ENCODE data around the gene MTREX.

MTREX gene

DNA sequence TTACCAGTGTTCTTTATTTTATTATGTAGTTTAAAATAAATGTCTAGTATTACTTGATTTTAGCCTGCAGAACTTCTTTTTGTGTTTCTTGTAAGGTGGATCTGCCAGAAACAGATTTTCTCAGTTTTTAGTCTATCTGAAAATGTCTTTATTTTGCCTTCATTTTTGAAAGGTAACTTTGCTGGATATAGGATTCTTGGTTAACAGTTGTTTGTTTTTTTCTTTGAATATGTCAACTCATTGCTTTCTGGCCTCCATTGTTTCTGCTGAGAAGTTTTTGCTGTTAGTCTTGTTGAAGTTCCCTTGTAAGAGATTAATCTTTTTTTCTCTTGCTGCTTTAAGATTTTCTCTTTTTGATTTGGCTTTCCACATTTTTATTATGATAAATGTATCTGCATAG, 75.5 kb downstream of the MTREX start:
- DNase-seq (ENCODE audit: low read depth in 2 of 2) = no peak

DNA sequence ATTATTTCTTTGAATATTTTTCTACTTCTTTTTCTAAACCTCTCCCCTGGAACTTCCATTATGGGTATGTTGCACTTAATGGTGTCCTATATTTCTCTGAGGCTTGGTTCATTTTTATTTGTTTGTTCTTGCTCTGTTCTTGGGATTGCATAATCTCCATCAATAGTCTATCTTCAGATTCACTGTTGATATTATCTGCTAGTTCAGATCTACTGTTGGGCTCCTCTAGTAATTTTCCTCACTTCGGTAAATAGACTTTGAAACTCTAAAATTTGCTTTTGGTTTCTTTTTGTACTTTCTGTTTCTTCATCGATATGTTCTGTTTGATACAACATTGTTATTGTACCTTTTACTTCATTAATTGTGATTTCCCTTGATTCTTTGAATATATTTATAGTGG, 76.3 kb downstream of the MTREX start:
- no peak for DNase-seq (ENCODE audit: low read depth in 2 of 2)

DNA sequence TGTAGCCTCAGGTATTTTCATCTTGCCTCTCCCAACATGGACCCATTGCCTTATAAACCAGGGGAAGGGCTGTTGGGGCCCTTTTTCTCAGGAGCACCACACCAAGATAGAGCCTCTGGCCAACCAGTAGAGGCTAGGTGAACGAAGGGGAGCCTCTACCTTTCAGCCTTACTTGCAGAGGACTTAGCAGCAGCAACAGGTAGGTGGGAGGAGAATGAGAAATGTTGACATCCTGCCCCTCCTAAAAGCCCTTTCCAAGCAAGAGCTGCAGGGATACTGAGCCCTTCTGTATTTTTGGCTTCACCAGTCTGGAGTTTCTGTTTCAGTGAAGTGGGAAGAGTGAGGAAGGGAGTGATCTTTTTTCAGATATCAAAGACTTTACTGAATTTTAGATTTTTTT, 77.4 kb downstream of the MTREX start:
- no peak for DNase-seq (ENCODE audit: low read depth in 2 of 2)

DNA sequence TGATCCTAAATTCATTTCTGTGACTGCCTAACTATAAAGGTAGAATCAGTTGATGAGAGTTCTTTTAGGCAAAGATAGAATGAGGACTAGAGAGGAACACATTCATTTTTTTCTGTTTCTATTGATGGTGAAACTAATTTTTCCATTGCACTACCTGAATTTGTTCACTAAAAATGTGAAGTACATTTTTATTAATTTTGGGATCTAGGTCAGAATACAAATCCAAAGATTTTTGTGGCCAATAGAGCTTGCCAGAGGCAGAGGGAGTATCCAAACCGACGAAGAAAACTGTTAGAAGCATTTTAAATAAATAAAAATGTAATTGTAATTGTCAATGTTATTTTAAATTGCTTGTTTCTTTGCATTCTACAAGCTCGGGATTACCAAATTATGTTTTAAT, 78.1 kb downstream of the MTREX start:
- DNase-seq (ENCODE audit: low read depth in 2 of 2) = no peak

DNA sequence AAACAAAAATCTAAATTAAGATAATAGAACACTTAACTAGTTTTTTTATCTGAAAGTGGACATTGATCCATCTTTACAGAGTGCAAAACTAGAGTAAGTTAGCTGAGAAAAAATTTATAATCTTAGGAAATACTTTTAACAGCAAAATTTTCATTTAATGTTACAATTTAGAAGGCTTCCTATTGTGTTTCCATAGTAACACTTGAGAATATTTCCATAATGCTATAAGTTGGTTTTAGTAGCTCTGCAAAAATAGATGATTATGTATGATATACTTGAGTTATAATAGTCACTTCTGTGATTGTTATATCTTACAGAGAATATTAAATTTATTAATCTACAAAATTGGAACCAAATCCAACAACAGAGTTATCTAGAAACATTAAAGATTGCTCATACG, 78.6 kb downstream of the MTREX start:
- DNase-seq (ENCODE audit: low read depth in 2 of 2) = no peak

DNA sequence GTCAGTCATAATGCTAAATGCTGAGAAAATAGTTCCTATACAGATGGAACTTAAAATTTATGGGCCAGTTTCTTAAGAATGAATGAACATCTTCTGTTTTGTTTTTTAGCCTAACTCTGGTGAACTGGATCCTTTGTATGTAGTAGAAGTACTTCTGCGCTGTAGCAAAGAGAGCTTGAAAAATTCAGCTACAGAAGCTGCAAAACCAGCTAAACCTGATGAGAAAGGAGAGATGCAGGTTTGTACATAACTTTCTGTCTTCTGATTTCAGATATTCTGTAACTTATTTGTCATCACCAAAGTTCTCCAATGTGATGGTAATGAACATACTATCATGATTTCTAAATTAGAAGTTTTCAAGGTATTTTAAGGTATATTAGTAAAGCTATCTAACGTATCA, 80.1 kb downstream of the MTREX start:
- DNase-seq (ENCODE audit: low read depth in 2 of 2) = no peak

DNA sequence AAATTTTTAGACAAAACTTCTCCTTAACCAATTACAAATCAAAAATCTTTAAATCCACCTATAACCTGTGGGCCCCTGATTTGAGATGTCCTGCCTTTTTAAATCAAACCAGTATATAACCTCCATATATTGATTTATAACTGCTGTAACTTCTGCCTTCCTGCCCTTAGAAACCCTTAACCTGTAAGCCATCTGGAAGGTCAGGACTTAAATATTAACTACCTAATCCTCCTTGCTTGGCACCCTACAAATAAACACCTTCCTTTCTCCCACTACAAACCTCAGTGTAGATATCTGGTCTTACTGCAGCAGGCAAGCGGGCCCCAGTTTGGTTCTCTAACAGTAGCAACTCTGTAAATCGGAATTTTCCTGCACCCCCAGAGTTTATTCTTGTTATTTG, 83.9 kb downstream of the MTREX start:
- DNase-seq (ENCODE audit: low read depth in 2 of 2) = no peak

DNA sequence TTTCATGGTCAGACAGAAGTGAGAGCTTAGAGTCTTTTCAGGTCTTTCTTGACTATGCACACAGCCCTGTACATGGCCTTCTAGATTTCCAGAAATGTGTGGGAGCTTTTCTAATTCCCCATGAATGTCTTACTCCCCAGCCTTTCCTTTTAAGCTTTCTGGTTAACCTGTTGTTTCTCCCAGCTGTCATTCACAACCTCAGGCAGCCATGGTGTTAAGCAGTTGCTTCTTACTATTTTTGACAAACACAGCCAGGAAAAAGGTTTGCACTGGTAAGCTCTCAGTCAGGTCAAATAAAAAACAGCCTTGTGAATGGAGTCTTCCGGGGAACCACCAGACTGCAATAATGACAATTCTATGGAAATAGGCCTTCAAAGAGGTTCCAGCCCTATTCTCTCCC, 84.9 kb downstream of the MTREX start:
- DNase-seq (ENCODE audit: low read depth in 2 of 2) = no peak

DNA sequence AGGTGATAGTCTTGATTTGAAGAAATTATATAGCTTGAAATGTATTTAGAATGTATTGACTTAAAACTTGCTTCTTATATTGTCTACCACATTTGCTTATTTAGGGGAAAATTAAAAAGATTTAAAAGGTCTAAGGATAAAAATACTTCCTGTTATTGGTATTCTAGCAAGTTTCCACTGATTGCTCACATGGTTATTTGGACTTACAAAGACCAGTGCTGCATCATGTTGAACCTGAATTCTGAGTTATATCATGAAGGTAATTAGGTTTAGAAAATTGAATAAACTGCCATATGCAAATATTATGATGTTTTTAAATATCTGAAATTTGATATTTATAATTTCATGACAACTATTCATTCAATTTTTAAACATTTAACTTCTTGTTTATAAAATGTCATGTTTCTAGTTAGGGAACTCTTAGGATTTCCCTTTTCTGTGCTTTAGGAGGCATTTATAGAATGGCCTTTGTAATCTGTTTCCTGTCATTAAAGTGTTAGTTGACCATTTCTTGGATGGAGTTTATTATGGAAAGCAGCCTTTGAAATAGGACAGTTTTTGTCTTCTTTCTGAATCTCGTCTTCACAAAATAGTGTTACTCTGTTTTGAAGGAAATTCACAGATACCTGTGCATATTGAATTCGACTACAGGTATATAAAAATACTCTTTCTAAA, 85.8 kb downstream of the MTREX start:
- DNase-seq (ENCODE audit: low read depth in 2 of 2) = no peak

DNA sequence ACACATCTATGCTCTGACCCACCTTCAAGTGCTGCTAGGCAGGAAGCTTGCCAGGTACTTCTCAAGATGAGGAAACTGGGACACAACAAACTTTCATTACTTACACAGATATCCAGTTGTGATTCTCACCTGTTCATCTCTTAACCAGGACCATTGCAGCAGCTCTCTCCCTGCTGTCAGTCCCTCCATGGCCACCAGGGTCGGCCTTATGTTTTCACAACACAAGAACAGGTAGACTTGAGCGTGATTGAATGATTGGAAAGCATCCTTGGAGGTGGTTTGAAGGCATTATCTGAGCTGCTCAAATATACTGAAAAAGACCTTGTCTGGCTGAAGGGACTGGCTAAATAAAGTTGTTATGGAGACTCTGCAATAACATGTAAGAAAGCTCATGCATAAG, 94.4 kb downstream of the MTREX start:
- no peak for DNase-seq (ENCODE audit: low read depth in 2 of 2)

DNA sequence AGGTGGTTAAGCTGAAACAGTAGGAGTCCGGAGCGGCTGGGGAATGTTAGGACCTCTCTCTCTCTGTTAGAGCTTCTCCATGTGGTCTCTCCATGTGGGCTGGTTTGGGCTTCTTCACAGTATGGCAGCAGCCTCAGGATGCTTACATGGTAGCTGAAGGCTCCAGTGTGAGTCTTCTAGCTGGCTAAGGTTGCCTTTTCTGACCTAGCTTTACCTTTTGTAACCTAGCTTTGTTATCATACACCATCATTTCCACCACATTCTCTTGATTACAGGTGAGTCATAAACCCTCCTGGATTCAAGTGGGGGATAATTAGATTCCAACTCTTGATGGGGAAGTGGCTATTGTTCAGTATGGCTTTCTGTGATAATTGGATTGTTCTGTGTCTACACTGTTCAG, 98.5 kb downstream of the MTREX start:
- DNase-seq (ENCODE audit: low read depth in 2 of 2) = no peak

DNA sequence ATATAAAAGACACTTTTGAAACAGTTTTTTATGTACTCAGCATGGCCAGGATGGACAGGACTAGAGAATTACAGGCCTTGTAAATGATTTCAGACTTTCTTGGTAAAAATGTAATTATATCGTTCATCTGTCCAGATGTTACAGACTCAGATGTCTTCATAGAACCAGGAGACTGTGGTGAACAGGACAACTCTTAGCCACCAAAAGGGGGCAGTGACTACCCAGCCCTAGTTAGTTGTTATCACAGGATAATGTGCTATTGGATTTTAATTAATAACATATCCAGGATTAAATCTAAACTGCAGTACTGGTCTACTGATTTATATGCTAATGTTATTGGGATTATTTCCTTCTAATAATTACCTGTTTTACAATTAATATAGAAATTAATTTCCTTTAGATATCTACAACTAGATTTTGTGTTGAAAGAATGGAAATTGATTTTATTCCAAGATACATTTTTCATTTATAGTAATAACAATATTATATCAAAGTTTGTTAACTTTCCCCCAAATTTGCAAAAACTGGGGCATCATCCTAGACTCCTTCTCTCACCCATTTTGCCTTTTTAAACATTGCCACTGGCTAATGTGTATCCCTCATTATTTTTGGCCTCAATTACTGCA, 99.4 kb downstream of the MTREX start:
- DNase-seq (ENCODE audit: low read depth in 2 of 2) = no peak

DNA sequence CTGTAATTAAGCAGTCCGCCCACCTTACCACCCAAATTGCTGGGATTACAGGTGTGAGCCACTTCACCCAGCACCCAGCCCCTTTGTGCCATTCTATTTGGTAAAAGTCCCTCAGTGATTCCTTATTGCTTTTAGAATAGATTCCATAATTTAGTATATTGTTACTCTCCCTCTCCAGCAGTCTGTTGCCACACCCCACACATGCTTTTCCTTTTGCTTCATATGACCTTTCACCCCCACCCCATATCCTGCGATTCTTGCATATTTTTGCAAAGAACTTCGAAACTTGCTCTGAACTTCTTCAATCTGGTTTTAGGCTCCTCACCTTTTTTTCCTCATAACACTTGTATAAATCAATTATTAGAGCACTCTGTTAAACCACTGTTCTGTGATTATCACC, 100.2 kb downstream of the MTREX start:
- DNase-seq (ENCODE audit: low read depth in 2 of 2) = no peak

DNA sequence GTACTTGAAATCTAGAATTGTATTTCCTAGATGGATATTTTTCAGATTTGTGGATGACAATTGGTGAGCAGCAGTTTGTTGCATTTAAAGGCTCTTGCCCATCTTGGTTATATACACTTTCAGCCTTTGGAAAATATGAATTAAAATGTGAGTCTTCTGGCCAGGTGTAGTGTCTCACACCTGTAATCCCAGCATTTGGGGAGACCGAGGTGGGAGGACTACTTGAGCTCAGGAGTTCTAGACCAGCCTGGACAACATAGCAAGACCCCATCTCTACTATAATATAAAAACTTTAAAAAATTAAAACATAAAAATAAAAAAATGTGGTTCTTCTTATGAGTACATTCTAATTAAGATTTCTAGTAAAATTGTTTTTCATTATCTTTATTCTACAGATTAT, 102.0 kb downstream of the MTREX start:
- no peak for DNase-seq (ENCODE audit: low read depth in 2 of 2)

DNA sequence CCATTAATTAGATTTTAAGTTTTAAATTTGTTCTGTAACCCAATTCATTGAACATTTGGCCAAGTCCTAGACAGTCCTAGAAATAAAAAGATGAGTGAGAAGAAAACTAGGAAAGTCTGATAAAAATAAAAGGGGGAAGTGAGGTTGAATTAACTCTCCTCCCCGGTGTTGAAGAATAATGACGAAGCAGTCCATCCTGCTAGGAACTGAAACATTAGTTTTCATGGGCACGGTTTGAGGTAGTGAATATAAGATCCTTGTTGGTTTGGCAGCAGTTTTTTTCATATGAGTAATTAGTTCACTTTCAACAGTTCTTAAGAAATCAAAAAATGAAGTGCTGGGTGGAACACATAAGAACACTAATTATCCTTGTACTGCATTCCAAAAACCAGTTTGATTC, 103.1 kb downstream of the MTREX start:
- DNase-seq (ENCODE audit: low read depth in 2 of 2) = no peak

DNA sequence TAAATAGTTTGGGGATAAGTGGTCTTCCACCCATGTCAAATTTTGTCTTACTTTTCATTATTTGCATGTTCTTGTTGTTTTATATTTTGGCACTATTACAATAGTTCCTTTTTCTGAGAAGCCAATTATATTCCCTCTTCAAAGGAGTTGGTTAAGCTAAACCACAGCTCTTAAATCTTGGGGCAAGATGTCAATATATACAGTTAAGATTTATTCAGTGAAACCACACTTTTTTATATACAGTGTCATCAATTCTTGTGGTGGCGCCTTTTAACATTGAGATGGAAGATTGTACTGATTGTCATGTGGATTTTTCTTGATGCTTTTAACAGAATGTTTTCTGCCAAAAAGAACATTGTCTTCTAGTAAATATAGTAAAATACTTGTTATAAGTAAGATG, 104.1 kb downstream of the MTREX start:
- no peak for DNase-seq (ENCODE audit: low read depth in 2 of 2)

DNA sequence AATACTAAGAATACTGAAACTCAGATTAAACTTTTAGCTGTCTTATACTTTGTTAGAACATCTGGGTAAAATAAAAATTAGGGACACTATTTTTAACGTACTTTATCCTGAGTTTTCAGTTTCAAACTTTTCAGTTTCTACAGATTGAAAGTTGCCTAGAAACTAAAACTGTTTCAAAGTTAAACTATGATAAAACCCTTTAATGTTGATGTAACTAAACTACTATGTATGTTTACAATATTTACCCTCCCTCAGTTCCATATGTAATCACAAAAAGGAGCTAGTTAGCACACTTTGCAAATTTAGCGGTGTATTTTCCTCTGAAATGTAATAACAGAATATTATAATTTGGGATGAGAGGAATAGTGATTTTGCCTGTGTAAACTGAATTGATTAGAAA, 105.9 kb downstream of the MTREX start:
- DNase-seq (ENCODE audit: low read depth in 2 of 2) = no peak

DNA sequence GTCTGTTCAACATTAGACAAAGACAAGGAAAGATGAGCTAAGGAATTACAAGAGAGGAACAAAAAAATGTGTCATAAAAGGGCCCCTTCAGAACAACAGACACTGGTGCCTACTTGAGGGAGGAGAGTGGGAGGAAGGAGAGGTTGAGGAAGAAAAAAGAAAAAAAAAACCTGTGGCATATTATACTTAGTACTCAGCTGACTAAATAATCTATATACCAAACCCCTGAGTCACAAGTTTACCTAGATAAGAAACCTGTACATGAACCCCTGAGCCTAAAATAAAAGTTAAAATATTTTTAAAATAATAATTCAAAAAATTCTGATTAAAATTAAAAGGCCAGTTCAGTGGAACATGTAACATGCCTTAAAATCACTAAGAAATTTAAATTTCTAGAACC, 107.3 kb downstream of the MTREX start:
- DNase-seq (ENCODE audit: low read depth in 2 of 2) = no peak

DNA sequence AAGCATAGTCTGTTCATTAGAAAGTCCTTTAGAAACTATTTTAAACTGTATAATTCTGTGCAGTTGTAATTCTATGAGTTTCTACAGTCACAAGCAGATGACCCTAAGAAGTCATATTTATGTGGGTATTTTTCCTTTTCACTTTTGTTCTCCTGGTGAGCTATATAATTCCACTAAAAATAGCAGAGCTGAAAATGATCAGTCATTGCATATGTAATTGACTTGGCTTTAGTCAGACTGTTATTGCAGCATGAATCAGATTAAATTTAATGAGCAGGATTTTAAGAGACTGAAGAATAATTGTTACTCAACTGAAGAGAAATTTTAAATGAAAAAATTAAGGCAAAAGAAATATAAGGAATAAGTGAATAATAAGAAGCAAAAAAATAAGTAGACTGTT, 108.5 kb downstream of the MTREX start:
- no peak for DNase-seq (ENCODE audit: low read depth in 2 of 2)

DNA sequence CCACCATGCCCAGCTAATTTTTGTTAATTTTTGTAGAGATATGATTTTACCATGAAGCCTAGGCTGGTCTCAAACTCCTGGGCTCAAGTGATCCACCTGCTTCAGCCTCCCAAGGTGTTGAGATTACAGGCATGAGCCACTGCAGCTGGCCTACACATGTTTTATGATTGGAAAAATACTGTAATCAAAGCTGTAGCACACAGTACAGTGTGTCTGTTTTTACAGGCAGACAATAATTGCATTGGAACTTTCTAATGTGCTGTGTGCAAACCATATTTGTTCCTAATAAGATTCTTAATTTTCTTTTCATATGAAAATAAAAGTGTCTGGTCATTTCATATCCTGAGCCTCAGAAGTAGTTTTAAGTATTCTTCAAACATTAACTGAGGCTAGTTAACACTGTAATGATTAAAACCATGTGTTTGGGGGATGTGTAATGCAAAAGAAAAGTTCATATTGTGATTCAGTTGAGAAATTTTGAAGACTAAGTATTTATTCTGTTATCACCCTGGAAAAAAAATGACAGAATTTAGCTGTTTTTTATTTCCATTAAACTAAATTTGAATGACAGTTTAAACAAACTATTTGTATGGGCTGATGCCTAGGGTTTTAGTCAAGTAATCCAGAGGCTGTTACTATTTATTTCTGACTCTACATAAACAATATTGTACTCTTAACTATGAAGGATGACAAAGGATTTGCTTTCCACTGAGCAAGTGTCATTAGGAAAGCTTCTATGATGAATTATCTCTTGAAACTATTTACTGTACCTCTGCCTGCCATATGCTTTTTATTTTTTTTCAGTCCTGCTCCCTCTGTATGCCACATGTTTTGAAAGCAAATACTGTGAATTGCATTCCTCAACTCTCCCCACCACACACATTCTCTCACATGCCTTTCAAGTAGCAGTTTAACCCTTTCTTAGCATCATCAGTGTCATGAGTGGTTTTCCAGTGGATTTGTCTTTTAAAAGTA, 111.5 kb downstream of the MTREX start:
- DNase-seq (ENCODE audit: low read depth in 2 of 2) = no peak

DNA sequence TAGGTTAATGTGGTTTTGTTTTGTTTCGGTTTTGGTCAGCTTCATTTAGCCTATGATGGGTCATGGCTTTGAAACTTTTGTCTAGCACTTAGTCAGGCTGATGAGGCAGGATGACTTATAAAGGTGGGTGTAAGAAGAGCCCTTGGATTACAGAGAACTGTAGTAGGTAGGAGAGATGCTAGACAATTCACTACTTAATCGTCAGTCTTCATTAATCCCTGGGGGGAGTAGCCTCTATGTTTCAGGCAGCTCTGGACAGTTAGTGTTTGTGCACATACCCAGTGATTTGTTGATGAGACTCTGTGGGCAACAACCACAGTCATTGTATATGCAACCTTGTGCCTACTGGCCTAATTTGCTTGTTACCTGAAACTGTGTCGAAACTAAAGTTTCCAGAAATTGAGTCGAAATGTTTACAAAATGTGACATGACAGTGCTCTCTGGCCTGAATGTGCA, 113.3 kb downstream of the MTREX start:
- no peak for DNase-seq (ENCODE audit: low read depth in 2 of 2)

DNA sequence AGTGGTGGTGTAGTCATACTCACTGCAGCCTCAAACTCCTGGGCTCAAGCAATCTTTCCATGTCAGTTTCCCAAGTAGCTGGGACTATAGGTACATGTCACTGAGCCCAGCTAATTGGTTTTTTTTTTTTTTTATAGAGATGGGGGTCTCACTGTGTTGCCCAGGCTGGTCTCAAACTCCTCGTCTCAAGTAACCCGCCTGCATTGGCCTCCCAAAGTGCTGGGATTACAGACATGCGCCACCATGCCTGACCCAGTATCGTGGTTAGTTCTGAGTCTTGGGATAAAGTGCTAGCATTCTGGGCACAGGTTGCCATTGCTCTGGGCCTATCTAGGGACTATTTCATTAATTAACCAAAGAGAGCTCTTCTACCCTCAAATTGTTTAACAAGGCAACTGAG, 118.7 kb downstream of the MTREX start:
- no peak for DNase-seq (ENCODE audit: low read depth in 2 of 2)

DNA sequence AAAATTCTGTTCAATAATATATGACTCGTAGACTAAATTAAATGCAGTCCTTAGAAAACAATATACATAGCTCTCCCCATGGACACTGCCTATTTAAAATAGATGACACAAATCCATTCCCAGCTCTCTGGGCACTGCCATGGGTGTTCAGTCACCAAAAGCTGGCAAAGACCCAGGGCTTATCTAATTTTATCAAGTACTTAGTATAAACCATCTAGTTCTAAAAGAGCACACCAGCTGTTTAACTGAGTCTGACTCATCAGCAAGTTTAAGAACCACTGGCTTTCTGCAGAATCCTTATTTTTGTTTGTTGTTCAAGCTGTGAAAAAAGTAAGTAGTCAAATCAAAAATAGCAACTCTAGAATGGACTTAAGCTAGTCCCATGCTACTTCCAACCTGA, 119.4 kb downstream of the MTREX start:
- DNase-seq (ENCODE audit: low read depth in 2 of 2) = no peak
